GM18867 (cell line): ENCODE measurements around the gene PLPPR1.
"Not testable (repeated sequence)": the region's sequence is repeated elsewhere in the genome, so short reads cannot be mapped to it uniquely, and the experiment has no call there.

ENCODE experiments used
- ATAC-seq: cut with Tn5 transposase; IDR thresholded peaks from one replicate; pipeline ENCODE4 v1.9.1; 2021; ENCODE audit warnings: mild to moderate bottlenecking, moderate library complexity; ENCODE audit not compliant: unreplicated experiment

Gene PLPPR1

GRCh38 chr9:101039581-101039980 lies 11.1 kb downstream of the PLPPR1 start:
- ATAC-seq = not testable (repeated sequence)

- no peak for ATAC-seq
Measured at GRCh38 chr9:101047848-101048397, 19.4 kb downstream of the PLPPR1 start.

GRCh38 chr9:101050650-101051049 lies 22.1 kb downstream of the PLPPR1 start:
- no peak for ATAC-seq

GRCh38 chr9:101054657-101055056 lies 26.1 kb downstream of the PLPPR1 start:
- ATAC-seq = no peak

GRCh38 chr9:101055516-101055915 lies 27.0 kb downstream of the PLPPR1 start:
- no peak for ATAC-seq

GRCh38 chr9:101062686-101063085 lies 34.2 kb downstream of the PLPPR1 start:
- no peak for ATAC-seq

GRCh38 chr9:101063192-101063591 lies 34.7 kb downstream of the PLPPR1 start:
- ATAC-seq = no peak

- no peak for ATAC-seq
Measured at GRCh38 chr9:101064206-101064605, 35.7 kb downstream of the PLPPR1 start.

- no peak for ATAC-seq
Measured at GRCh38 chr9:101065930-101066329, 37.4 kb downstream of the PLPPR1 start.

GRCh38 chr9:101068696-101069095 lies 40.2 kb downstream of the PLPPR1 start:
- no peak for ATAC-seq

- no peak for ATAC-seq
Measured at GRCh38 chr9:101072259-101072658, 43.7 kb downstream of the PLPPR1 start.

GRCh38 chr9:101073122-101073521 lies 44.6 kb downstream of the PLPPR1 start:
- no peak for ATAC-seq

GRCh38 chr9:101081641-101082040 lies 53.1 kb downstream of the PLPPR1 start:
- ATAC-seq = no peak

GRCh38 chr9:101083448-101084202 lies 55.1 kb downstream of the PLPPR1 start:
- no peak for ATAC-seq

- no peak for ATAC-seq
Measured at GRCh38 chr9:101087426-101087825, 58.9 kb downstream of the PLPPR1 start.

- no peak for ATAC-seq
Measured at GRCh38 chr9:101092922-101093321, 64.4 kb downstream of the PLPPR1 start.

- no peak for ATAC-seq
Measured at GRCh38 chr9:101093620-101094019, 65.1 kb downstream of the PLPPR1 start.

- ATAC-seq = no peak
Measured at GRCh38 chr9:101094686-101095085, 66.2 kb downstream of the PLPPR1 start.

GRCh38 chr9:101097210-101097609 lies 68.7 kb downstream of the PLPPR1 start:
- no peak for ATAC-seq

GRCh38 chr9:101098392-101098791 lies 69.9 kb downstream of the PLPPR1 start:
- ATAC-seq = no peak

- no peak for ATAC-seq
Measured at GRCh38 chr9:101114317-101114716, 85.8 kb downstream of the PLPPR1 start.

- ATAC-seq = no peak
Measured at GRCh38 chr9:101115102-101115501, 86.6 kb downstream of the PLPPR1 start.

GRCh38 chr9:101117161-101117560 lies 88.6 kb downstream of the PLPPR1 start:
- no peak for ATAC-seq
